ENCODE measurements around the gene EFNA1. TPM values are rescaled to one million over a fixed set of nuclear protein-coding genes. Genes with fewer than 3 reads are reported as not detected.
A peak's percentile ranks its signal among the peaks of the same experiment; 100 is the strongest.

EFNA1 gene
- total and polyA plus RNA-seq, 2 of the 13 experiments (the other 11 are each of a cell fraction or from before 2014, with no cell fraction given): 81.8 to 874 TPM

GRCh38 chr1:155139895-155140629, 12.4 kb downstream of the EFNA1 start, which contains the start of gene DPM3 (continued):
- no peak for TF ChIP-seq ZNF572 (CRISPR knock-in tag; IDR thresholded peaks at IDR 0.05)
- TF ChIP-seq, protein P1, sequence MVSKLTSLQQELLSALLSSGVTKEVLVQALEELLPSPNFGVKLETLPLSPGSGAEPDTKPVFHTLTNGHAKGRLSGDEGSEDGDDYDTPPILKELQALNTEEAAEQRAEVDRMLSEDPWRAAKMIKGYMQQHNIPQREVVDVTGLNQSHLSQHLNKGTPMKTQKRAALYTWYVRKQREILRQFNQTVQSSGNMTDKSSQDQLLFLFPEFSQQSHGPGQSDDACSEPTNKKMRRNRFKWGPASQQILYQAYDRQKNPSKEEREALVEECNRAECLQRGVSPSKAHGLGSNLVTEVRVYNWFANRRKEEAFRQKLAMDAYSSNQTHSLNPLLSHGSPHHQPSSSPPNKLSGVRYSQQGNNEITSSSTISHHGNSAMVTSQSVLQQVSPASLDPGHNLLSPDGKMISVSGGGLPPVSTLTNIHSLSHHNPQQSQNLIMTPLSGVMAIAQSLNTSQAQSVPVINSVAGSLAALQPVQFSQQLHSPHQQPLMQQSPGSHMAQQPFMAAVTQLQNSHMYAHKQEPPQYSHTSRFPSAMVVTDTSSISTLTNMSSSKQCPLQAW (CRISPR knock-in tag; IDR thresholded peaks at IDR 0.05): peak; percentile 15; the same call in 1 of the 2 replicates
- no peak; the same call in 1 of the 2 replicates for TF ChIP-seq NRL (CRISPR knock-in tag; IDR thresholded peaks at IDR 0.05; ENCODE audit: borderline replicate concordance)
- peak; percentile 50; the same call in 1 of the 2 replicates for TF ChIP-seq MTA1 (CRISPR knock-in tag; IDR thresholded peaks at IDR 0.05; ENCODE audit: borderline replicate concordance)
- TF ChIP-seq ZNF33A (CRISPR knock-in tag; IDR thresholded peaks at IDR 0.05; ENCODE audit: borderline replicate concordance): no peak
- no peak for TF ChIP-seq HNRNPL (IDR thresholded peaks at IDR 0.05; ENCODE audit: low read depth, low read length)
- TF ChIP-seq TGIF2 (CRISPR knock-in tag; IDR thresholded peaks at IDR 0.05): peak; percentile 65; the same call in 1 of the 2 replicates
- no peak for TF ChIP-seq ZNF333 (CRISPR knock-in tag; IDR thresholded peaks at IDR 0.05; ENCODE audit: borderline replicate concordance)
- TF ChIP-seq ASH2L (IDR thresholded peaks at IDR 0.05; ENCODE audit: insufficient read length, low read depth, low read length): peak; percentile 70
- no peak for TF ChIP-seq CSRNP2 (CRISPR knock-in tag; conservative IDR thresholded peaks at IDR 0.05; ENCODE audit: low read depth)
- TF ChIP-seq IRF2 (CRISPR knock-in tag; IDR thresholded peaks at IDR 0.05): peak; percentile 82
- TF ChIP-seq TBX2 (CRISPR knock-in tag; IDR thresholded peaks at IDR 0.05; ENCODE audit: borderline replicate concordance): peak; percentile 52; the same call in 1 of the 2 replicates
- no peak for TF ChIP-seq NFYC (CRISPR knock-in tag; IDR thresholded peaks at IDR 0.05)
- peak; percentile 44; the same call in 1 of the 2 replicates for TF ChIP-seq TRIM24 (CRISPR knock-in tag; IDR thresholded peaks at IDR 0.05)
- TF ChIP-seq CCDC6 (CRISPR knock-in tag; IDR thresholded peaks at IDR 0.05): no peak
- peak; percentile 95 for TF ChIP-seq ZNF574 (CRISPR knock-in tag; IDR thresholded peaks at IDR 0.05)
- TF ChIP-seq ZNF160 (CRISPR knock-in tag; IDR thresholded peaks at IDR 0.05): no peak
- TF ChIP-seq ZFAT (CRISPR knock-in tag; conservative IDR thresholded peaks at IDR 0.05): no peak
- TF ChIP-seq KAT2B (IDR thresholded peaks at IDR 0.05; ENCODE audit: borderline replicate concordance, low read depth, low read length): no peak
- TF ChIP-seq DPF2 (CRISPR knock-in tag; IDR thresholded peaks at IDR 0.05; ENCODE audit: borderline replicate concordance, low read depth): no peak
- TF ChIP-seq FOXO1 (CRISPR knock-in tag; IDR thresholded peaks at IDR 0.05): peak; percentile 13; the same call in 1 of the 2 replicates
- peak; percentile 51; the same call in 1 of the 2 replicates for TF ChIP-seq ZSCAN21 (CRISPR knock-in tag; IDR thresholded peaks at IDR 0.05; ENCODE audit: borderline replicate concordance)
- no peak; the same call in 1 of the 2 replicates for TF ChIP-seq NFKB2 (CRISPR knock-in tag; IDR thresholded peaks at IDR 0.05; ENCODE audit: borderline replicate concordance)
- TF ChIP-seq ZNF263 (CRISPR knock-in tag; IDR thresholded peaks at IDR 0.05): peak; percentile 95

Measured in HepG2 (cell line).